Psoas muscle (tissue), 8 donors: Measurements from ENCODE around the gene ADARB1. TPM values are rescaled to one million over a fixed set of nuclear protein-coding genes. Genes with fewer than 3 reads are reported as not detected.

Source experiments
- ATAC-seq, 4 donors: fragments of 200-7000 bp; cut with Tn5 transposase; one replicate each; pipeline ENCODE4 v1.9.1; 2020; ENCODE audit warnings: moderate library complexity in 3 of 4, mild to moderate bottlenecking in 2 of 4
- DNase-seq, 2 donors: peaks; one replicate each; pipeline ENCODE4 v3.0.0-alpha.2; 2020
- H3K27ac ChIP-seq: fragments of 200-600 bp; one replicate; pipeline ENCODE4 v1.8.0; 2022
- H3K27me3 ChIP-seq, 3 donors: fragments of 200-600 bp in 1 of 3; one replicate each; pipeline versions ENCODE4 v1.6.1 to v1.8.0; 2013 to 2022; ENCODE audit warnings: low read length in 2 of 3, mild to moderate bottlenecking in 2 of 3, moderate library complexity in 1 of 3; ENCODE audit not compliant: insufficient read depth in 3 of 3
- H3K36me3 ChIP-seq, 2 donors: fragments of 200-600 bp in 1 of 2; one replicate each; pipeline versions ENCODE4 v1.6.1 to v1.8.0; 2013 to 2022; ENCODE audit warnings: low read depth in 1 of 2, mild to moderate bottlenecking in 1 of 2, moderate library complexity in 1 of 2; ENCODE audit not compliant: insufficient read depth in 1 of 2
- H3K4me1 ChIP-seq: fragments of 200-600 bp; one replicate; pipeline ENCODE4 v1.8.0; 2022
- H3K4me3 ChIP-seq: fragments of 200-600 bp; one replicate; pipeline ENCODE4 v1.8.0; 2022; ENCODE audit warnings: mild to moderate bottlenecking
- H3K9me3 ChIP-seq: fragments of 200-600 bp; one replicate; pipeline ENCODE4 v1.8.0; 2022
- CTCF ChIP-seq: fragments of 200-600 bp; IDR thresholded peaks from one replicate; pipeline ENCODE4 v1.8.0; 2022; ENCODE audit warnings: antibody characterized with exemption
- WGBS, 3 donors: extraction: QIAGEN DNeasy Blood & Tissue Kit; methylation state at CpG; one replicate each; pipeline versions ENCODE4 v1.1.6 to v1.1.7; 2013; 5-methylcytosine and 5-hydroxymethylcytosine counted together
- intact Hi-C, 2 donors: fragments of 100-400 bp; cut with DNase I; formaldehyde crosslinking; loops; one replicate each; pipeline versions ENCODE4 v1.11.0 to v1.14.2; 2022
- polyA plus RNA-seq, 3 donors: library from polyadenylated mRNA; stranded (reverse); fragments of 200-250 nt; gene quantifications; one replicate each; pipeline ENCODE4 v1.2.3, GENCODE V29; 2013
- total RNA-seq, 4 donors: library from RNA; stranded (reverse); fragmentation: NEBNext Ultra II Directional in 2 of 4; extraction: Animal tissue kit (Norgen Biotek cat#: 25700) in 2 of 4; gene quantifications; one replicate each; pipeline versions ENCODE4 v1.2.1 to v1.2.4, GENCODE V29; 2021 to 2023
- donor health status: healthy with polysubstance abuse.
- donor health status: DM: no; HTN: no; CAD: no; lungs with moderate emphysema.
- donor health status: Bipolar disorder and iron deficiency.
- donor health status: healthy.
- donor health status: DM: yes; HTN: yes; CAD: no.
- donor health status: DM: no; HTN: no; CAD: no.
- donor health status: DM: no; HTN: no; CAD: no.
- donor health status: DM: yes; HTN: yes; CAD: no.

The ADARB1 gene
- total and polyA plus RNA-seq, 7 donors, result 3.8 to 22.7 (median 6.9) TPM

DNA sequence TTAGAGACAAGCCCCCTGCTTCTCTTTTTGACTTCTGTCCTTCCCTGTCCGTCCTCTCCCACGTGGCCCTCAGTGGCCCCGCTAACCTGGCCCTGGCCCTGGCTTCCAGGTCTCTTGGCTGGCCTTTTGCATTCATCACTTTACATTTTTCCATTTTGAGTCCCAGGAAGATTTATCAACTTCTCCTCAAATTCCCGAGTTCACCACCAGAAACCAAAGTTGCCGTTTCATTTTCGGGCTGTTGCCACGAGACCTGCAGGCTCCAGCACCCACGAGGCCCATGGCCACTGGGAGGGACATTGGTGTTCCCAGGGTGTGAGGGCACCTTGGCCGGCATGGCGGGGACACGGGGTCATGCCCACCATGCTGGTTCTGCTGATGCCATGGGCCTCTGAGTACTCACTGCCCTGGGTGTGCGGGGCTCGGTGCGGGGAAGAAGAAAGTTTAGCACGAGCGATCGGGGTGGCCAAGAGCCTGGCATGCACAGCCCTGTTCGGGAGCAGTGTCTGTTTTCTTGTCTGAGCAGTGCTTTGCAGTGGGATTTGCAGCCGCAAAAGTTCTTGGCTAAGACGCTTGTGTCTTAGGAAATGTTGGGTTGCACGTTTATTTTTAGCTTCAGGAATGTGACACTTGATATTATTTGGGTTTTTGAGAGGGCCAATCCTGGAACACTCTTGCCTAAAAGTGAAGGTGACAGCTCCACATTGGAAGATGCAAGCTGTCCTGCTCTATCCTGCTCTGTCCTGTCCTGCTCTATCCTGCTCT, 40.4 kb upstream of the ADARB1 start:
- no peaks in the 10 kb centered on the region for H3K27me3 ChIP-seq
- 14 to 22% (median 21%) methylated on average over 21 of the region's 21 CpGs for WGBS, 3 donors
- intact Hi-C loops, result loop anchor here in 1 of 2 donors (5.0 kb wide), 1 partner anchor 77 kb away; no protein-coding TSS in a partner anchor
- ATAC-seq (peak; percentile 85 to 88 (median 87)), DNase-seq (peak; percentile 66 to 83)
- no peaks in the 10 kb centered on the region for H3K9me3 ChIP-seq
- peaks cover 23% of the 10 kb centered on the region for H3K4me1 ChIP-seq
- peak overlapping the region; percentile 33 for H3K4me3 ChIP-seq
- no peaks in the 10 kb centered on the region for H3K36me3 ChIP-seq
- peak overlapping the region; percentile 74 for H3K27ac ChIP-seq
- no peak for TF ChIP-seq CTCF

GRCh38 chr21:45034556-45035476, 39.6 kb upstream of the ADARB1 start:
- H3K9me3 ChIP-seq, result no peaks in the 10 kb centered on the region
- H3K4me3 ChIP-seq, result no peak overlapping the region
- no peaks in the 10 kb centered on the region for H3K27me3 ChIP-seq
- intact Hi-C loops, result loop anchor here in 1 of 2 donors (5.0 kb wide), 1 partner anchor 78 kb away; no protein-coding TSS in a partner anchor
- DNase-seq (no peak), ATAC-seq (peak in 1 of 4 donors; percentile 15)
- WGBS, 3 donors, result 61 to 75% (median 73%) methylated on average over 23 of the region's 23 CpGs
- no peak for TF ChIP-seq CTCF
- peak overlapping the region; percentile 67 for H3K27ac ChIP-seq
- peaks cover 23% of the 10 kb centered on the region for H3K4me1 ChIP-seq
- H3K36me3 ChIP-seq, result no peaks in the 10 kb centered on the region

DNA sequence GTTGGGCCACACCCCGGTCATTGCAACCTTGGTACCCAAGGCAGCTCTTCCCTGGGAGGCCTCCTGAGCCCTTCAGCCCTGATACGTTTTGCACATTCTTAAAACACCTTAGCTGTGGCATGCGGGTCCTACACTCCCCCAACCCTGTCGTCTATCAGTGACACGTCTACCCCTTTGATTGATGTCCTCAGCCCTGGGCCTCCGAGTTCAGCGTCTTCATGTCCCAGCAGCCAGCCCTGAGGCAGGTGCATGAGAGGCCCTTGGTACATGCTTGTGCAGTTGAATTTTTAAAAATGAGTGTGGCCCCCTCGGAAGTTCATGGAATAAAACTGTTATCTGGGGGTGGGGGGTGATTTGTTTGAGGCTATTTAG, 38.9 kb upstream of the ADARB1 start:
- H3K9me3 ChIP-seq, result no peaks in the 10 kb centered on the region
- DNase-seq, result no peak
- H3K4me1 ChIP-seq, result peaks cover 23% of the 10 kb centered on the region
- intact Hi-C loops, result no loop called here
- no peaks in the 10 kb centered on the region for H3K27me3 ChIP-seq
- H3K4me3 ChIP-seq, result no peak overlapping the region
- no peak for ATAC-seq
- WGBS, 3 donors, result 89 to 95% (median 92%) methylated on average over 8 of the region's 8 CpGs
- H3K27ac ChIP-seq, result peak overlapping the region; percentile 67
- no peaks in the 10 kb centered on the region for H3K36me3 ChIP-seq
- no peak for TF ChIP-seq CTCF

- ATAC-seq (no peak), DNase-seq (no peak)
- WGBS, 3 donors, result 73 to 93% (median 86%) methylated on average over 1 of the region's 1 CpG
- Histone ChIP-seq H3K27ac (no peak overlapping the region), H3K4me1 (peaks cover 32% of the 10 kb centered on the region), H3K9me3 (no peaks in the 10 kb centered on the region), H3K27me3 (no peaks in the 10 kb centered on the region), H3K36me3 (no peaks in the 10 kb centered on the region), H3K4me3 (no peak overlapping the region)
- TF ChIP-seq CTCF, result no peak
- intact Hi-C loops, result no loop called here
Measured at GRCh38 chr21:45036630-45037029, 37.8 kb upstream of the ADARB1 start.
